Epithelial cell of esophagus (primary cell): ENCODE measurements around the gene MAMDC4.

Source experiments
- DNase-seq: peaks from one replicate; pipeline ENCODE4 v3.0.0; 2010; ENCODE audit warnings: low read depth
- H3K4me3 ChIP-seq: 2 replicates; pipeline ENCODE4 v1.5.1; 2011; ENCODE audit warnings: mild to moderate bottlenecking, low read length, control low read depth
- CTCF ChIP-seq: IDR thresholded peaks from 2 replicates; pipeline ENCODE4 v1.5.1; 2011; ENCODE audit warnings: low read depth, mild to moderate bottlenecking, low read length, control low read depth, inconsistent platforms; ENCODE audit not compliant: insufficient read depth; ENCODE audit errors: missing control alignments

Gene MAMDC4

GRCh38 chr9:136821826-136822544 lies 30.2 kb upstream of the MAMDC4 start:
- H3K4me3 ChIP-seq: no peak overlapping the region
- DNase-seq: no peak
- no peak for TF ChIP-seq CTCF

- H3K4me3 ChIP-seq: no peak overlapping the region
- DNase-seq: no peak
- no peak for TF ChIP-seq CTCF
Observed at GRCh38 chr9:136823136-136824046, 28.8 kb upstream of the MAMDC4 start.

GRCh38 chr9:136824496-136825225 lies 27.5 kb upstream of the MAMDC4 start:
- TF ChIP-seq CTCF: no peak
- no peak overlapping the region for H3K4me3 ChIP-seq
- DNase-seq: no peak

- H3K4me3 ChIP-seq: no peak overlapping the region
- no peak for DNase-seq
- TF ChIP-seq CTCF: no peak
Observed at GRCh38 chr9:136825295-136826187, 26.6 kb upstream of the MAMDC4 start.

- TF ChIP-seq CTCF: no peak
- H3K4me3 ChIP-seq: no peak overlapping the region
- DNase-seq: no peak
Observed at GRCh38 chr9:136826188-136826541, 26.0 kb upstream of the MAMDC4 start.
